Measurements from ENCODE around the gene PSMA4.

The PSMA4 gene

DNA sequence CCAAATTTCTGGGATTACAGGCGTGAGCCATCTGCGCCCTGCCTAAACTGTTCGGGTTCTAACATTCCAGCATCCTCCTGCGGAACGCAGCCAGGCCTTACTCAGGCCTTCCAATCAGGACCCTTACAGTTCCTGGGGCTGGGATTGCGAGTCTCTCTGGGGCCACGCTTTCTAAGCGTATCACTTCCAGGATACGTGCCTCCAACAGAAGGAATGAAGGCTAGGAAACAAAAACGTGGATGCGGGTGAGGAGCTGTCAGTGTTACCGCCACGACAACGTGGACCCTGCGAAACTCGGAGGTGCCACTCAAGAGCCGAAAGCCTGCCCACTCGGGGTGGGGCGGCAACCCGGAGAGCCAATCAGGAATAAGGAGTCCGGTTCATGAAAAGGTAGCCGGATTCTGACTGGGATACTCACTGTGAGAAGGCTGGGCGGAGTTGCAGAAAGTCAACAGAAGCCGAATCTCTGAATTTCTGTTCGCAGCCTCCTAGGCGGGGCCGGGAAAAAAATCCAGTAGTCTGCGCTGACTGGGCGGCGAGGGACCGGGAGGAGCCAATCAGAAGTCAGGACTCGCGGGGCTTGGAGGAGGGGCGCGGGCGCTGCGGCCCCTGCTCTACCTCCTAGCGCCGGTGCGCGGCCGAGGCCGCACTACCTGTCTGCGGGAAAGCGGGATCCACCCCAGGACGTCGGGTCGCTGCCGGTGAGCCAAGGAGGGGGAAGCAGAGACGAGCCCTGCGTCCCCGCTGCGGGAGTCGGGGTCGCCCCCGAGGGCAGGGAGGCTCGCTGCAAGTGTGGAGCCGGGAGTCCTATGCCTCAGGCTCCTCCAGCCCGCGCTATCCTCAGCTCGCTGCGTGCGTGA, 33.0 kb upstream of the PSMA4 start, which contains the start of gene HYKK (continued):
- TF ChIP-seq KLF16 (tag by site-specific recombination; IDR thresholded peaks at IDR 0.05): no peak; the same call in 1 of the 2 replicates
- 0 out of 2 replicates have a peak, but pooled peaks have one; percentile 34 for TF ChIP-seq ZNF76 (tag by site-specific recombination; IDR thresholded peaks at IDR 0.05; ENCODE audit: borderline replicate concordance, low read depth)
- TF ChIP-seq ZNF585B (tag by site-specific recombination; IDR thresholded peaks at IDR 0.05): no peak
- peak; percentile 68; the same call in 1 of the 2 replicates for TF ChIP-seq ZNF777 (tag by site-specific recombination; IDR thresholded peaks at IDR 0.05; ENCODE audit: borderline replicate concordance)
- TF ChIP-seq ZNF747 (tag by site-specific recombination; IDR thresholded peaks at IDR 0.05): no peak
- TF ChIP-seq ZNF473 (tag by site-specific recombination; IDR thresholded peaks at IDR 0.05): no peak
- TF ChIP-seq, protein P1, sequence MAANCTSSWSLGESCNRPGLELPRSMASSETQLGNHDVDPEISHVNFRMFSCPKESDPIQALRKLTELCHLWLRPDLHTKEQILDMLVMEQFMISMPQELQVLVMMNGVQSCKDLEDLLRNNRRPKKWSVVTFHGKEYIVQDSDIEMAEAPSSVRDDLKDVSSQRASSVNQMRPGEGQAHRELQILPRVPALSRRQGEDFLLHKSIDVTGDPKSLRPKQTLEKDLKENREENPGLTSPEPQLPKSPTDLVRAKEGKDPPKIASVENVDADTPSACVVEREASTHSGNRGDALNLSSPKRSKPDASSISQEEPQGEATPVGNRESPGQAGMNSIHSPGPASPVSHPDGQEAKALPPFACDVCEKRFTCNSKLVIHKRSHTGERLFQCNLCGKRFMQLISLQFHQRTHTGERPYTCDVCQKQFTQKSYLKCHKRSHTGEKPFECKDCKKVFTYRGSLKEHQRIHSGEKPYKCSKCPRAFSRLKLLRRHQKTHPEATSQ (tag by site-specific recombination; IDR thresholded peaks at IDR 0.05): 0 out of 2 replicates have a peak, but pooled peaks have one; percentile 22
- TF ChIP-seq HOXA7 (CRISPR knock-in tag; IDR thresholded peaks at IDR 0.05; ENCODE audit: borderline replicate concordance): no peak
- no peak for TF ChIP-seq ZNF530 (tag by site-specific recombination; IDR thresholded peaks at IDR 0.05; ENCODE audit: low read depth)
- TF ChIP-seq, protein P2, sequence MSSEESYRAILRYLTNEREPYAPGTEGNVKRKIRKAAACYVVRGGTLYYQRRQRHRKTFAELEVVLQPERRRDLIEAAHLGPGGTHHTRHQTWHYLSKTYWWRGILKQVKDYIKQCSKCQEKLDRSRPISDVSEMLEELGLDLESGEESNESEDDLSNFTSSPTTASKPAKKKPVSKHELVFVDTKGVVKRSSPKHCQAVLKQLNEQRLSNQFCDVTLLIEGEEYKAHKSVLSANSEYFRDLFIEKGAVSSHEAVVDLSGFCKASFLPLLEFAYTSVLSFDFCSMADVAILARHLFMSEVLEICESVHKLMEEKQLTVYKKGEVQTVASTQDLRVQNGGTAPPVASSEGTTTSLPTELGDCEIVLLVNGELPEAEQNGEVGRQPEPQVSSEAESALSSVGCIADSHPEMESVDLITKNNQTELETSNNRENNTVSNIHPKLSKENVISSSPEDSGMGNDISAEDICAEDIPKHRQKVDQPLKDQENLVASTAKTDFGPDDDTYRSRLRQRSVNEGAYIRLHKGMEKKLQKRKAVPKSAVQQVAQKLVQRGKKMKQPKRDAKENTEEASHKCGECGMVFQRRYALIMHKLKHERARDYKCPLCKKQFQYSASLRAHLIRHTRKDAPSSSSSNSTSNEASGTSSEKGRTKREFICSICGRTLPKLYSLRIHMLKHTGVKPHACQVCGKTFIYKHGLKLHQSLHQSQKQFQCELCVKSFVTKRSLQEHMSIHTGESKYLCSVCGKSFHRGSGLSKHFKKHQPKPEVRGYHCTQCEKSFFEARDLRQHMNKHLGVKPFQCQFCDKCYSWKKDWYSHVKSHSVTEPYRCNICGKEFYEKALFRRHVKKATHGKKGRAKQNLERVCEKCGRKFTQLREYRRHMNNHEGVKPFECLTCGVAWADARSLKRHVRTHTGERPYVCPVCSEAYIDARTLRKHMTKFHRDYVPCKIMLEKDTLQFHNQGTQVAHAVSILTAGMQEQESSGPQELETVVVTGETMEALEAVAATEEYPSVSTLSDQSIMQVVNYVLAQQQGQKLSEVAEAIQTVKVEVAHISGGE (tag by site-specific recombination; conservative IDR thresholded peaks at IDR 0.05; ENCODE audit: low read depth): peak; percentile 71
- TF ChIP-seq SCRT1 (tag by site-specific recombination; IDR thresholded peaks at IDR 0.05; ENCODE audit: borderline replicate concordance): no peak
- TF ChIP-seq ZBTB8A (tag by site-specific recombination; IDR thresholded peaks at IDR 0.05): no peak
- no peak for TF ChIP-seq ZNF514 (tag by site-specific recombination; IDR thresholded peaks at IDR 0.05)
- TF ChIP-seq, protein P3, sequence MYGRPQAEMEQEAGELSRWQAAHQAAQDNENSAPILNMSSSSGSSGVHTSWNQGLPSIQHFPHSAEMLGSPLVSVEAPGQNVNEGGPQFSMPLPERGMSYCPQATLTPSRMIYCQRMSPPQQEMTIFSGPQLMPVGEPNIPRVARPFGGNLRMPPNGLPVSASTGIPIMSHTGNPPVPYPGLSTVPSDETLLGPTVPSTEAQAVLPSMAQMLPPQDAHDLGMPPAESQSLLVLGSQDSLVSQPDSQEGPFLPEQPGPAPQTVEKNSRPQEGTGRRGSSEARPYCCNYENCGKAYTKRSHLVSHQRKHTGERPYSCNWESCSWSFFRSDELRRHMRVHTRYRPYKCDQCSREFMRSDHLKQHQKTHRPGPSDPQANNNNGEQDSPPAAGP (tag by site-specific recombination; IDR thresholded peaks at IDR 0.05): no peak; the same call in none of the 2 replicates
- no peak for TF ChIP-seq ZNF776 (tag by site-specific recombination; IDR thresholded peaks at IDR 0.05; ENCODE audit: borderline replicate concordance)
- TF ChIP-seq FEZF1 (tag by site-specific recombination; IDR thresholded peaks at IDR 0.05): no peak
- no peak for TF ChIP-seq YY2 (tag by site-specific recombination; IDR thresholded peaks at IDR 0.05)
- TF ChIP-seq ZNF23 (tag by site-specific recombination; IDR thresholded peaks at IDR 0.05; ENCODE audit: borderline replicate concordance): no peak
- TF ChIP-seq YY1 (tag by site-specific recombination; IDR thresholded peaks at IDR 0.05): no peak
- TF ChIP-seq ZNF274 (IDR thresholded peaks at IDR 0.05; ENCODE audit: low read length): no peak
- no peak for TF ChIP-seq ZNF274 (tag by site-specific recombination; IDR thresholded peaks at IDR 0.05; ENCODE audit: borderline replicate concordance)
- no peak for TF ChIP-seq ZNF404 (tag by site-specific recombination; IDR thresholded peaks at IDR 0.05)
- TF ChIP-seq, protein P4, sequence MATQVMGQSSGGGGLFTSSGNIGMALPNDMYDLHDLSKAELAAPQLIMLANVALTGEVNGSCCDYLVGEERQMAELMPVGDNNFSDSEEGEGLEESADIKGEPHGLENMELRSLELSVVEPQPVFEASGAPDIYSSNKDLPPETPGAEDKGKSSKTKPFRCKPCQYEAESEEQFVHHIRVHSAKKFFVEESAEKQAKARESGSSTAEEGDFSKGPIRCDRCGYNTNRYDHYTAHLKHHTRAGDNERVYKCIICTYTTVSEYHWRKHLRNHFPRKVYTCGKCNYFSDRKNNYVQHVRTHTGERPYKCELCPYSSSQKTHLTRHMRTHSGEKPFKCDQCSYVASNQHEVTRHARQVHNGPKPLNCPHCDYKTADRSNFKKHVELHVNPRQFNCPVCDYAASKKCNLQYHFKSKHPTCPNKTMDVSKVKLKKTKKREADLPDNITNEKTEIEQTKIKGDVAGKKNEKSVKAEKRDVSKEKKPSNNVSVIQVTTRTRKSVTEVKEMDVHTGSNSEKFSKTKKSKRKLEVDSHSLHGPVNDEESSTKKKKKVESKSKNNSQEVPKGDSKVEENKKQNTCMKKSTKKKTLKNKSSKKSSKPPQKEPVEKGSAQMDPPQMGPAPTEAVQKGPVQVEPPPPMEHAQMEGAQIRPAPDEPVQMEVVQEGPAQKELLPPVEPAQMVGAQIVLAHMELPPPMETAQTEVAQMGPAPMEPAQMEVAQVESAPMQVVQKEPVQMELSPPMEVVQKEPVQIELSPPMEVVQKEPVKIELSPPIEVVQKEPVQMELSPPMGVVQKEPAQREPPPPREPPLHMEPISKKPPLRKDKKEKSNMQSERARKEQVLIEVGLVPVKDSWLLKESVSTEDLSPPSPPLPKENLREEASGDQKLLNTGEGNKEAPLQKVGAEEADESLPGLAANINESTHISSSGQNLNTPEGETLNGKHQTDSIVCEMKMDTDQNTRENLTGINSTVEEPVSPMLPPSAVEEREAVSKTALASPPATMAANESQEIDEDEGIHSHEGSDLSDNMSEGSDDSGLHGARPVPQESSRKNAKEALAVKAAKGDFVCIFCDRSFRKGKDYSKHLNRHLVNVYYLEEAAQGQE (tag by site-specific recombination; IDR thresholded peaks at IDR 0.05): no peak
- TF ChIP-seq, protein P5, sequence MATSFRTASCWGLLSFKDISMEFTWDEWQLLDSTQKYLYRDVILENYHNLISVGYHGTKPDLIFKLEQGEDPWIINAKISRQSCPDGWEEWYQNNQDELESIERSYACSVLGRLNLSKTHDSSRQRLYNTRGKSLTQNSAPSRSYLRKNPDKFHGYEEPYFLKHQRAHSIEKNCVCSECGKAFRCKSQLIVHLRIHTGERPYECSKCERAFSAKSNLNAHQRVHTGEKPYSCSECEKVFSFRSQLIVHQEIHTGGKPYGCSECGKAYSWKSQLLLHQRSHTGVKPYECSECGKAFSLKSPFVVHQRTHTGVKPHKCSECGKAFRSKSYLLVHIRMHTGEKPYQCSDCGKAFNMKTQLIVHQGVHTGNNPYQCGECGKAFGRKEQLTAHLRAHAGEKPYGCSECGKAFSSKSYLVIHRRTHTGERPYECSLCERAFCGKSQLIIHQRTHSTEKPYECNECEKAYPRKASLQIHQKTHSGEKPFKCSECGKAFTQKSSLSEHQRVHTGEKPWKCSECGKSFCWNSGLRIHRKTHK (tag by site-specific recombination; IDR thresholded peaks at IDR 0.05): no peak
- no peak for TF ChIP-seq ZNF112 (tag by site-specific recombination; IDR thresholded peaks at IDR 0.05)
- TF ChIP-seq, protein P6, sequence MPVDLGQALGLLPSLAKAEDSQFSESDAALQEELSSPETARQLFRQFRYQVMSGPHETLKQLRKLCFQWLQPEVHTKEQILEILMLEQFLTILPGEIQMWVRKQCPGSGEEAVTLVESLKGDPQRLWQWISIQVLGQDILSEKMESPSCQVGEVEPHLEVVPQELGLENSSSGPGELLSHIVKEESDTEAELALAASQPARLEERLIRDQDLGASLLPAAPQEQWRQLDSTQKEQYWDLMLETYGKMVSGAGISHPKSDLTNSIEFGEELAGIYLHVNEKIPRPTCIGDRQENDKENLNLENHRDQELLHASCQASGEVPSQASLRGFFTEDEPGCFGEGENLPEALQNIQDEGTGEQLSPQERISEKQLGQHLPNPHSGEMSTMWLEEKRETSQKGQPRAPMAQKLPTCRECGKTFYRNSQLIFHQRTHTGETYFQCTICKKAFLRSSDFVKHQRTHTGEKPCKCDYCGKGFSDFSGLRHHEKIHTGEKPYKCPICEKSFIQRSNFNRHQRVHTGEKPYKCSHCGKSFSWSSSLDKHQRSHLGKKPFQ (tag by site-specific recombination; IDR thresholded peaks at IDR 0.05): no peak

Data from HEK293 (cell line).